SU-DHL-6 (cell line): Measurements from ENCODE around the gene MYO9A.

Source experiments
- H2AFZ ChIP-seq: fragments of 200-600 bp; sonication (generic); 2 replicates; pipeline ENCODE4 v1.6.1; 2014; ENCODE audit warnings: low read depth, mild to moderate bottlenecking, moderate library complexity, mixed read lengths, antibody characterized with exemption, low read length; ENCODE audit not compliant: severe bottlenecking
- H3F3A ChIP-seq: fragments of 200-600 bp; shearing (Covaris generic); 2 replicates; pipeline ENCODE4 v1.6.0; 2016; ENCODE audit warnings: antibody characterized with exemption, mild to moderate bottlenecking; ENCODE audit not compliant: insufficient read depth
- H3K27ac ChIP-seq: fragments of 200-600 bp; sonication (generic); 2 replicates; pipeline ENCODE4 v1.5.1; 2016; ENCODE audit warnings: low read depth, mild to moderate bottlenecking, low read length, moderate library complexity, mixed read lengths
- H3K27me3 ChIP-seq: fragments of 200-600 bp; sonication (generic), shearing (Covaris generic); 2 replicates; pipeline ENCODE4 v1.6.0; 2014; ENCODE audit warnings: mild to moderate bottlenecking, low read length
- H3K36me3 ChIP-seq: fragments of 200-600 bp; sonication (generic); 2 replicates; pipeline ENCODE4 v1.6.1; 2014; ENCODE audit warnings: mild to moderate bottlenecking, low read length, mixed read lengths
- H3K4me2 ChIP-seq: fragments of 300-600, 200-600 bp; shearing (Covaris generic), sonication (generic); 2 replicates; pipeline ENCODE4 v1.6.0; 2014; ENCODE audit warnings: low read length, low read depth, mild to moderate bottlenecking; ENCODE audit not compliant: poor library complexity, severe bottlenecking
- H3K4me3 ChIP-seq: fragments of 200-600 bp; sonication (generic); 2 replicates; pipeline ENCODE4 v1.5.1; 2014; ENCODE audit warnings: antibody characterized with exemption, low read length, mild to moderate bottlenecking, mixed read lengths; ENCODE audit not compliant: insufficient read depth, poor library complexity, severe bottlenecking
- H3K79me2 ChIP-seq: fragments of 200-600 bp; sonication (generic); 2 replicates; pipeline ENCODE4 v1.6.1; 2014; ENCODE audit warnings: mild to moderate bottlenecking, low read length, moderate library complexity; ENCODE audit not compliant: insufficient read depth
- H3K9ac ChIP-seq: fragments of 200-600 bp; sonication (generic); 2 replicates; pipeline ENCODE4 v1.7.0; 2014; ENCODE audit warnings: mild to moderate bottlenecking, low read length
- H3K9me2 ChIP-seq: fragments of 200-600 bp; sonication (generic); replicated peaks from 2 replicates; pipeline ENCODE4 v1.6.1; 2014; ENCODE audit warnings: low read length; ENCODE audit not compliant: insufficient read depth
- H3K9me3 ChIP-seq: fragments of 200-600 bp; sonication (generic); 2 replicates; pipeline ENCODE4 v1.6.1; 2014; ENCODE audit warnings: low read length, mixed read lengths; ENCODE audit not compliant: insufficient read depth
- H4K20me1 ChIP-seq: fragments of 200-600 bp; sonication (generic); 2 replicates; pipeline ENCODE4 v1.6.1; 2014; ENCODE audit warnings: low read depth, mild to moderate bottlenecking, antibody characterized with exemption, low read length, moderate library complexity, mixed read lengths
- CTCF ChIP-seq: fragments of 200-600 bp; sonication (generic); IDR thresholded peaks from one replicate; pipeline ENCODE4 v1.5.1; 2017; ENCODE audit warnings: antibody characterized with exemption, mild to moderate bottlenecking, low read length, moderate library complexity; ENCODE audit not compliant: insufficient read depth, poor library complexity, severe bottlenecking
- EZH2phosphoT487 ChIP-seq: fragments of 200-600 bp; sonication (generic), shearing (Covaris generic); conservative IDR thresholded peaks from 2 replicates; pipeline ENCODE4 v1.6.1; 2018; ENCODE audit warnings: mild to moderate bottlenecking, antibody characterized with exemption, low read length, moderate library complexity, mixed read lengths

The MYO9A gene

GRCh38 chr15:71997691-71998090 lies 120.3 kb downstream of the MYO9A start:
- no peak overlapping the region for H2AFZ ChIP-seq
- no peaks in the 10 kb centered on the region for H3K27me3 ChIP-seq
- H3K36me3 ChIP-seq: peaks cover 51% of the 10 kb centered on the region
- TF ChIP-seq CTCF (no peak), EZH2phosphoT487 (no peak)
- no peak overlapping the region for H3K27ac ChIP-seq
- 0 out of 2 replicates have a peak, but pooled peaks cover 5% of the 10 kb centered on the region for H4K20me1 ChIP-seq
- H3K4me3 ChIP-seq: no peak overlapping the region
- H3K9me3 ChIP-seq: no peaks in the 10 kb centered on the region
- peaks cover 20% of the 10 kb centered on the region; the same call in 1 of the 2 replicates for H3F3A ChIP-seq
- H3K4me2 ChIP-seq: no peak overlapping the region
- H3K9me2 ChIP-seq: no peaks in the 10 kb centered on the region
- no peak overlapping the region for H3K9ac ChIP-seq
- H3K79me2 ChIP-seq: peaks cover 17% of the 10 kb centered on the region; the same call in 1 of the 2 replicates

DNA sequence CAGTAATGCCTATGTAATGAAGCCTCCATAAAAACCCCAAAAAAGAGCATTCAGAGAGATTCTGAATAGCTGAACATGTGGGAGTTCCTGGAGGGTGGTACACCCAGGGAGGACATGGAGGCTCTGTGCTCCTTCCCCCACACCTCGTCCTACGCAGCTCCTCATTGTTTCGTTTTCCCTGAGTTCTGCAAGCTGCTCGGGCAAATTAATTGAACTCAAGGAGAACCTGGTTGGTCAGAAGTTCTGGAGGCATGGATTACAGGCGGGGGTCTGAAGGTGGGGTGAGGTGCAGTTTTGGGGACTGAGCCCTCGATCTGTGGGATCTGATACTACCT lies 142.2 kb downstream of the MYO9A start:
- peaks cover 30% of the 10 kb centered on the region for H3K36me3 ChIP-seq
- no peak overlapping the region for H3K27ac ChIP-seq
- no peak overlapping the region for H3K4me2 ChIP-seq
- H3K27me3 ChIP-seq: no peaks in the 10 kb centered on the region
- no peak for TF ChIP-seq CTCF
- no peak for TF ChIP-seq EZH2phosphoT487
- H4K20me1 ChIP-seq: no peaks in the 10 kb centered on the region
- no peaks in the 10 kb centered on the region for H3K9me2 ChIP-seq
- no peak overlapping the region for H2AFZ ChIP-seq
- no peak overlapping the region for H3K4me3 ChIP-seq
- peaks cover 9% of the 10 kb centered on the region; the same call in 1 of the 2 replicates for H3F3A ChIP-seq
- no peaks in the 10 kb centered on the region for H3K9me3 ChIP-seq
- H3K79me2 ChIP-seq: peaks cover 5% of the 10 kb centered on the region; the same call in 1 of the 2 replicates
- H3K9ac ChIP-seq: no peak overlapping the region

DNA sequence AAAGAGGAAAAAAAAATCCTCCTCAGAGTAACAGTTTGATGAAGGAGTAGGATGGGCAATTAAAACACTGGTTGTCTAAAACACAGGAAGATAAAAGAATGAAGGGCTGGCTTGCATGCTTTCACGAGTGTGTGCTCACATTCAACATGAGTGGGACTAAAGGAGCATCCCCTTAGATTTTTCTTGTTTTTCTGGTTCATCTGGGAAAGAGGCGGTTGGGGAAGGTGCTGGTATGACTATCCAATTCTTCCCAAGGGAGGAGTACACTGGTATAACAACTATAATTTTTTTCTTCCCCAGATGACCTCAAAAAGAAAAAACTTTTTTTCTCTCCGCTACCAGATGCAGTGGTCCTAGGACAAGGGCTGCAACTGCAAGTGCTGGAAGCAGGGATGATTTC lies 143.7 kb downstream of the MYO9A start:
- H3F3A ChIP-seq: peaks cover 5% of the 10 kb centered on the region; the same call in 1 of the 2 replicates
- H4K20me1 ChIP-seq: no peaks in the 10 kb centered on the region
- TF ChIP-seq CTCF (no peak), EZH2phosphoT487 (no peak)
- no peaks in the 10 kb centered on the region for H3K27me3 ChIP-seq
- no peak overlapping the region for H3K27ac ChIP-seq
- no peak overlapping the region for H3K4me3 ChIP-seq
- H3K79me2 ChIP-seq: peaks cover 5% of the 10 kb centered on the region; the same call in 1 of the 2 replicates
- no peak overlapping the region for H2AFZ ChIP-seq
- no peaks in the 10 kb centered on the region for H3K9me3 ChIP-seq
- H3K9ac ChIP-seq: no peak overlapping the region
- H3K36me3 ChIP-seq: peaks cover 27% of the 10 kb centered on the region
- no peaks in the 10 kb centered on the region for H3K9me2 ChIP-seq
- H3K4me2 ChIP-seq: no peak overlapping the region

GRCh38 chr15:71973366-71973765 lies 144.6 kb downstream of the MYO9A start:
- H3K9me3 ChIP-seq: no peaks in the 10 kb centered on the region
- H3K79me2 ChIP-seq: peaks cover 5% of the 10 kb centered on the region; the same call in 1 of the 2 replicates
- H2AFZ ChIP-seq: no peak overlapping the region
- TF ChIP-seq EZH2phosphoT487 (no peak), CTCF (no peak)
- no peak overlapping the region for H3K9ac ChIP-seq
- peaks cover 24% of the 10 kb centered on the region for H3K36me3 ChIP-seq
- no peaks in the 10 kb centered on the region for H4K20me1 ChIP-seq
- H3K27me3 ChIP-seq: no peaks in the 10 kb centered on the region
- no peak overlapping the region for H3K27ac ChIP-seq
- H3K4me2 ChIP-seq: no peak overlapping the region
- H3K9me2 ChIP-seq: no peaks in the 10 kb centered on the region
- peaks cover 6% of the 10 kb centered on the region; the same call in 1 of the 2 replicates for H3F3A ChIP-seq
- H3K4me3 ChIP-seq: no peak overlapping the region
